Measurements from ENCODE around the gene KCNQ1. TPM values are rescaled to one million over a fixed set of nuclear protein-coding genes. Genes with fewer than 3 reads are reported as not detected.

The KCNQ1 gene
- total RNA-seq, 1 donor from 2014 or later = 0.16 TPM

GRCh38 chr11:2700415-2701211 is 255.8 kb downstream of the KCNQ1 start:
- H3K36me3 Mint-ChIP-seq (ENCODE audit: unreplicated experiment) = no peaks in the 10 kb centered on the region
- no peak for DNase-seq (ENCODE audit: extremely low spot score, unreplicated experiment)
- TF ChIP-seq, protein P1, sequence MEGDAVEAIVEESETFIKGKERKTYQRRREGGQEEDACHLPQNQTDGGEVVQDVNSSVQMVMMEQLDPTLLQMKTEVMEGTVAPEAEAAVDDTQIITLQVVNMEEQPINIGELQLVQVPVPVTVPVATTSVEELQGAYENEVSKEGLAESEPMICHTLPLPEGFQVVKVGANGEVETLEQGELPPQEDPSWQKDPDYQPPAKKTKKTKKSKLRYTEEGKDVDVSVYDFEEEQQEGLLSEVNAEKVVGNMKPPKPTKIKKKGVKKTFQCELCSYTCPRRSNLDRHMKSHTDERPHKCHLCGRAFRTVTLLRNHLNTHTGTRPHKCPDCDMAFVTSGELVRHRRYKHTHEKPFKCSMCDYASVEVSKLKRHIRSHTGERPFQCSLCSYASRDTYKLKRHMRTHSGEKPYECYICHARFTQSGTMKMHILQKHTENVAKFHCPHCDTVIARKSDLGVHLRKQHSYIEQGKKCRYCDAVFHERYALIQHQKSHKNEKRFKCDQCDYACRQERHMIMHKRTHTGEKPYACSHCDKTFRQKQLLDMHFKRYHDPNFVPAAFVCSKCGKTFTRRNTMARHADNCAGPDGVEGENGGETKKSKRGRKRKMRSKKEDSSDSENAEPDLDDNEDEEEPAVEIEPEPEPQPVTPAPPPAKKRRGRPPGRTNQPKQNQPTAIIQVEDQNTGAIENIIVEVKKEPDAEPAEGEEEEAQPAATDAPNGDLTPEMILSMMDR (IDR thresholded peaks at IDR 0.05) = no peak
- peaks cover 2% of the 10 kb centered on the region for H3K27me3 Mint-ChIP-seq (ENCODE audit: unreplicated experiment)
- peaks cover 32% of the 10 kb centered on the region for H3K4me1 Mint-ChIP-seq (ENCODE audit: unreplicated experiment)
- H3K27ac Mint-ChIP-seq (ENCODE audit: unreplicated experiment) = peak overlapping the region; percentile 78
- peak overlapping the region; percentile 81 for H3K4me3 Mint-ChIP-seq (ENCODE audit: unreplicated experiment)
- no peaks in the 10 kb centered on the region for H3K9me3 Mint-ChIP-seq (ENCODE audit: unreplicated experiment)

GRCh38 chr11:2701230-2701629 is 256.4 kb downstream of the KCNQ1 start:
- peak overlapping the region; percentile 65 for H3K4me3 Mint-ChIP-seq (ENCODE audit: unreplicated experiment)

GRCh38 chr11:2701898-2702434 is 257.2 kb downstream of the KCNQ1 start:
- peaks cover 2% of the 10 kb centered on the region for H3K27me3 Mint-ChIP-seq (ENCODE audit: unreplicated experiment)
- H3K4me1 Mint-ChIP-seq (ENCODE audit: unreplicated experiment) = peaks cover 23% of the 10 kb centered on the region
- no peaks in the 10 kb centered on the region for H3K36me3 Mint-ChIP-seq (ENCODE audit: unreplicated experiment)
- no peak overlapping the region for H3K27ac Mint-ChIP-seq (ENCODE audit: unreplicated experiment)
- H3K4me3 Mint-ChIP-seq (ENCODE audit: unreplicated experiment) = no peak overlapping the region
- H3K9me3 Mint-ChIP-seq (ENCODE audit: unreplicated experiment) = no peaks in the 10 kb centered on the region
- TF ChIP-seq, protein P1 (IDR thresholded peaks at IDR 0.05) = no peak
- no peak for DNase-seq (ENCODE audit: extremely low spot score, unreplicated experiment)

More at GRCh38 chr11:2701230-2701629, 256.4 kb downstream of the KCNQ1 start:
- Mint-ChIP-seq H3K9me3 (ENCODE audit: unreplicated experiment) (no peaks in the 10 kb centered on the region), H3K27me3 (ENCODE audit: unreplicated experiment) (peaks cover 2% of the 10 kb centered on the region), H3K27ac (ENCODE audit: unreplicated experiment) (peak overlapping the region; percentile 78), H3K36me3 (ENCODE audit: unreplicated experiment) (no peaks in the 10 kb centered on the region), H3K4me1 (ENCODE audit: unreplicated experiment) (peaks cover 30% of the 10 kb centered on the region)
- TF ChIP-seq, protein P1 (IDR thresholded peaks at IDR 0.05) = no peak
- DNase-seq (ENCODE audit: extremely low spot score, unreplicated experiment) = no peak

- Mint-ChIP-seq H3K9me3 (ENCODE audit: unreplicated experiment) (no peaks in the 10 kb centered on the region), H3K4me3 (ENCODE audit: unreplicated experiment) (no peak overlapping the region), H3K27ac (ENCODE audit: unreplicated experiment) (no peak overlapping the region), H3K36me3 (ENCODE audit: unreplicated experiment) (no peaks in the 10 kb centered on the region), H3K27me3 (ENCODE audit: unreplicated experiment) (peaks cover 3% of the 10 kb centered on the region), H3K4me1 (ENCODE audit: unreplicated experiment) (peaks cover 14% of the 10 kb centered on the region)
- no peak for DNase-seq (ENCODE audit: extremely low spot score, unreplicated experiment)
- TF ChIP-seq, protein P1 (IDR thresholded peaks at IDR 0.05) = no peak
Observed at GRCh38 chr11:2702771-2703362, 258.1 kb downstream of the KCNQ1 start.

All from osteocyte (in vitro differentiated cells).